Caco-2 (cell line): ENCODE measurements around the gene KRT79. TPM values are rescaled to one million over a fixed set of nuclear protein-coding genes. Genes with fewer than 3 reads are reported as not detected.

Experiments used
- BruUV-seq: library from RNA; stranded (reverse); fragments of 400-500 nt; replicated peaks from 2 replicates; lab custom pipeline; 2021; lab: Mats Ljungman, UMichigan
- CTCF ChIA-PET: fragments of 300-600 bp; sonication (Branson Sonifier 250); formaldehyde crosslinking; loops from one replicate; lab custom pipeline; 2022; ENCODE audit warnings: antibody characterized with exemption; lab: Charles Lee
- POLR2A ChIA-PET: fragments of 300-600 bp; sonication (Branson Sonifier 250); formaldehyde crosslinking; loops from one replicate; lab custom pipeline; 2022; ENCODE audit warnings: antibody characterized with exemption; lab: Charles Lee
- DNase-seq, 2 experiments: peaks; one replicate each; pipeline versions ENCODE4 v3.0.0 to v3.0.0-alpha.2; 2020 to 2022
- H3K27me3 ChIP-seq: replicated peaks from 2 replicates; pipeline ENCODE4 v1.6.0; 2011; ENCODE audit warnings: low read length; ENCODE audit not compliant: control insufficient read depth, insufficient read depth
- H3K36me3 ChIP-seq: 2 replicates; pipeline ENCODE4 v1.5.1; 2011; ENCODE audit warnings: low read length; ENCODE audit not compliant: control insufficient read depth, insufficient read depth
- H3K4me1 ChIP-seq: fragments of 250-450 bp; sonication (Bioruptor Pico); 2 replicates; pipeline ENCODE4 v1.5.1; 2020; ENCODE audit warnings: mild to moderate bottlenecking
- H3K4me3 ChIP-seq: 2 replicates; pipeline ENCODE4 v1.5.1; 2011; ENCODE audit warnings: low read depth, mild to moderate bottlenecking, control low read depth, low read length
- H3K9me3 ChIP-seq: fragments of 250-450 bp; sonication (Bioruptor Pico); 2 replicates; pipeline ENCODE4 v1.5.1; 2020; ENCODE audit warnings: mild to moderate bottlenecking, moderate library complexity
- H3K27ac Mint-ChIP-seq: one replicate; pipeline ENCODE4 v1.8.0; 2022; ENCODE audit warnings: mixed read lengths; ENCODE audit not compliant: unreplicated experiment
- H3K27me3 Mint-ChIP-seq: one replicate; pipeline ENCODE4 v1.8.0; 2022; ENCODE audit warnings: mixed read lengths; ENCODE audit not compliant: insufficient read depth, unreplicated experiment
- H3K36me3 Mint-ChIP-seq: one replicate; pipeline ENCODE4 v1.8.0; 2022; ENCODE audit warnings: mild to moderate bottlenecking, mixed read lengths; ENCODE audit not compliant: insufficient read depth, unreplicated experiment
- H3K4me1 Mint-ChIP-seq: one replicate; pipeline ENCODE4 v1.8.0; 2022; ENCODE audit warnings: low read depth, mixed read lengths; ENCODE audit not compliant: unreplicated experiment
- H3K4me3 Mint-ChIP-seq: one replicate; pipeline ENCODE4 v1.8.0; 2022; ENCODE audit warnings: mild to moderate bottlenecking, moderate library complexity, mixed read lengths; ENCODE audit not compliant: unreplicated experiment
- H3K9me3 Mint-ChIP-seq: one replicate; pipeline ENCODE4 v1.8.0; 2022; ENCODE audit warnings: mixed read lengths; ENCODE audit not compliant: unreplicated experiment
- intact Hi-C: fragments of 100-400 bp; cut with micrococcal nuclease; formaldehyde crosslinking; loops from one replicate; pipeline ENCODE4 v1.10.0; 2022; ENCODE audit not compliant: unreplicated experiment
- total RNA-seq: library from RNA; stranded (reverse); gene quantifications from 2 replicates; pipeline ENCODE4 v1.2.3, GENCODE V29; 2022
- TF ChIP-seq, protein P1 (sequence below), 2 experiments: fragments of 200-600 bp in 1 of 2; IDR thresholded peaks; 1 replicate in 1 of 2; 2 replicates in 1 of 2; pipeline versions ENCODE4 v1.5.1 to v1.8.0; 2011 to 2022; ENCODE audit warnings: antibody characterized with exemption in 1 of 2, control low read depth in 1 of 2, inconsistent platforms in 1 of 2, low read depth in 1 of 2, low read length in 1 of 2, mild to moderate bottlenecking in 1 of 2, moderate library complexity in 1 of 2; ENCODE audit not compliant: insufficient read depth in 1 of 2, severe bottlenecking in 1 of 2, unreplicated experiment in 1 of 2

The KRT79 gene
- total RNA-seq, 1 experiment from 2014 or later = not detected

DNA sequence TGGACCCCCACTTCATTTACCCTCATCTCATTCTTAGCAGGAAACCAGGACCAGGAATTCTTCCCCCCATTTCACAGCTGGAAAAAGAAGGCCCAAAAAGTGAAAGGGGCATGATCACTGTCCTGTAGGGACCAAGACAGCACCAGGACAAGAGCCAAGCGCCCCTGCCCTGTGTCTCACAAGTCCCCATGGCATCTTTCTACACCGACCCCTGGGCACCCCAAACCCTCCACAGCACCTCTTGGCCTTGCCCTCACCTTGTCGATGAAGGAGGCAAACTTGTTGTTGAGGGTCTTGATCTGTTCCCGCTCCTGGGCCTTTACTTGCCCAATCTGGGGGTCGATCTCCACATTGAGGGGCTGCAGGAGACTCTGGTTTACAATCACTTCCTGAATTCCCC is 57.7 kb downstream of the KRT79 start:
- H3K27me3 Mint-ChIP-seq = peaks cover 6% of the 10 kb centered on the region
- POLR2A ChIA-PET = no interaction called here
- no peak for DNase-seq
- H3K27ac Mint-ChIP-seq = no peak overlapping the region
- Histone ChIP-seq H3K4me3 (no peak overlapping the region), H3K27me3 (no peaks in the 10 kb centered on the region), H3K9me3 (no peaks in the 10 kb centered on the region), H3K4me1 (no peaks in the 10 kb centered on the region), H3K36me3 (no peaks in the 10 kb centered on the region)
- no peaks in the 10 kb centered on the region for H3K36me3 Mint-ChIP-seq
- H3K9me3 Mint-ChIP-seq = no peaks in the 10 kb centered on the region
- intact Hi-C loops = no loop called here
- H3K4me1 Mint-ChIP-seq = no peaks in the 10 kb centered on the region
- no peak overlapping the region for H3K4me3 Mint-ChIP-seq
- BruUV-seq = no TSS peak
- CTCF ChIA-PET = no interaction called here
- TF ChIP-seq, protein P1, sequence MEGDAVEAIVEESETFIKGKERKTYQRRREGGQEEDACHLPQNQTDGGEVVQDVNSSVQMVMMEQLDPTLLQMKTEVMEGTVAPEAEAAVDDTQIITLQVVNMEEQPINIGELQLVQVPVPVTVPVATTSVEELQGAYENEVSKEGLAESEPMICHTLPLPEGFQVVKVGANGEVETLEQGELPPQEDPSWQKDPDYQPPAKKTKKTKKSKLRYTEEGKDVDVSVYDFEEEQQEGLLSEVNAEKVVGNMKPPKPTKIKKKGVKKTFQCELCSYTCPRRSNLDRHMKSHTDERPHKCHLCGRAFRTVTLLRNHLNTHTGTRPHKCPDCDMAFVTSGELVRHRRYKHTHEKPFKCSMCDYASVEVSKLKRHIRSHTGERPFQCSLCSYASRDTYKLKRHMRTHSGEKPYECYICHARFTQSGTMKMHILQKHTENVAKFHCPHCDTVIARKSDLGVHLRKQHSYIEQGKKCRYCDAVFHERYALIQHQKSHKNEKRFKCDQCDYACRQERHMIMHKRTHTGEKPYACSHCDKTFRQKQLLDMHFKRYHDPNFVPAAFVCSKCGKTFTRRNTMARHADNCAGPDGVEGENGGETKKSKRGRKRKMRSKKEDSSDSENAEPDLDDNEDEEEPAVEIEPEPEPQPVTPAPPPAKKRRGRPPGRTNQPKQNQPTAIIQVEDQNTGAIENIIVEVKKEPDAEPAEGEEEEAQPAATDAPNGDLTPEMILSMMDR (IDR thresholded peaks at IDR 0.05; ENCODE audit: insufficient read depth in 1 of 2, low read depth in 1 of 2, low read length in 1 of 2, severe bottlenecking in 1 of 2, unreplicated experiment in 1 of 2) = no peak

DNA sequence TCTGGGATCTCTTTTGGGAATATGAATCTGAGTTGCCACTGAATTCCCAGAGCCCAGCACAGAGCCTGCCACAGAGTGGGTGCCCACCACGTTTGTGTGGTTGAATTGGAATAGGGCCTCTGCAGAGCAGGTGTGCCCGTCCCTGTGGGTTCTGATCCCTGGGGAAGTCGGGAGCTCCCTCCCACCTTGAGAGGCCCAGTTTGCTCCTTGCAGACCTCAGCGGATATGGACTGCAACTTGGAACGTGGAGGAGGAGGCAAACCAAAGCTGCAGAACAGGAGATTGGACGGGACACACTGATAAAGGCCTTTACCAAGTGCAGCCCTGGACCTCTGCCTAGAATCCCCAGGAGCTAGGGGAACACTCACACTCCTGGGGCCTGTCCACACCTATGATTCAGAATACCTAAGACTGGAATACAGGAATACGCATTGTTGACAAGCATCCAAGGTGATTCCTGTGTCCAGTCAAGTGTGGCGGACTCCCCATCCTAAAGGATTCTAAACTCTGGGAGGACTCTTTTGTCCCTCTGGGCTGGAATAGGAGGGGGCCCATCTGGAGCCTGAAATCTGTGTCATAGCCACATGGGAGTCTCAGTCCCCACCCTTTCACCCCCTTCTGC is 59.4 kb downstream of the KRT79 start:
- Histone ChIP-seq H3K9me3 (no peaks in the 10 kb centered on the region), H3K4me3 (no peak overlapping the region), H3K27me3 (no peaks in the 10 kb centered on the region), H3K36me3 (no peaks in the 10 kb centered on the region), H3K4me1 (no peaks in the 10 kb centered on the region)
- H3K36me3 Mint-ChIP-seq = no peaks in the 10 kb centered on the region
- intact Hi-C loops = no loop called here
- DNase-seq = no peak
- H3K9me3 Mint-ChIP-seq = no peaks in the 10 kb centered on the region
- TF ChIP-seq, protein P1 (IDR thresholded peaks at IDR 0.05; ENCODE audit: insufficient read depth in 1 of 2, low read depth in 1 of 2, low read length in 1 of 2, severe bottlenecking in 1 of 2, unreplicated experiment in 1 of 2) = no peak
- BruUV-seq = no TSS peak
- no peak overlapping the region for H3K27ac Mint-ChIP-seq
- no peaks in the 10 kb centered on the region for H3K4me1 Mint-ChIP-seq
- H3K4me3 Mint-ChIP-seq = no peak overlapping the region
- H3K27me3 Mint-ChIP-seq = peaks cover 6% of the 10 kb centered on the region
- POLR2A ChIA-PET = no interaction called here
- CTCF ChIA-PET = no interaction called here

DNA sequence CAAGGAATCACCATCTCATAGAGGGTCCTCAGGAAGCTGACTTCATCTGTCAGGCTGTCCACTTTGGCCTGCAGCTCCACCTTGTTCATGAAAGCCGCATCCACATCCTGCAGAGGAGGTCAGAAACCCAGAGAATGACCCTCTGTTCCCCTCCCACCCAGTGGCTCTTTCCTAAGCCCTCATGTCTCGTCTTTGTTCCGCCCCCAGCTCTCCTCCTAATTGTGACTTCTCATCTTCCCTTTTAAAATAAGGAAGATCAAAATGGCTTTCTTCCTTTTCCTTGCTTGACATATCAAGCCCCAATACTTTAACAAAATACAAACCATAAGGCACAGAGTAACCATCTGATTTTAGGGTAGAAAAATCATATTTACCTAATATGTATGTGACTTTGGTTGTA is 61.3 kb downstream of the KRT79 start:
- no peaks in the 10 kb centered on the region for H3K36me3 Mint-ChIP-seq
- TF ChIP-seq, protein P1 (IDR thresholded peaks at IDR 0.05; ENCODE audit: insufficient read depth in 1 of 2, low read depth in 1 of 2, low read length in 1 of 2, severe bottlenecking in 1 of 2, unreplicated experiment in 1 of 2) = no peak
- ChIA-PET CTCF (interaction anchor here (0.6 kb wide), 1 partner anchor 918 kb away, joined by 3 read pairs; no protein-coding TSS in a partner anchor), POLR2A (no interaction called here)
- no peak overlapping the region for H3K4me3 Mint-ChIP-seq
- H3K4me1 ChIP-seq = no peaks in the 10 kb centered on the region
- no peaks in the 10 kb centered on the region for H3K9me3 ChIP-seq
- peaks cover 6% of the 10 kb centered on the region for H3K27me3 Mint-ChIP-seq
- no peaks in the 10 kb centered on the region for H3K9me3 Mint-ChIP-seq
- BruUV-seq = no TSS peak
- H3K27me3 ChIP-seq = no peaks in the 10 kb centered on the region
- H3K36me3 ChIP-seq = no peaks in the 10 kb centered on the region
- intact Hi-C loops = no loop called here
- no peak overlapping the region for H3K27ac Mint-ChIP-seq
- no peaks in the 10 kb centered on the region for H3K4me1 Mint-ChIP-seq
- no peak for DNase-seq
- no peak overlapping the region for H3K4me3 ChIP-seq
